Stomach (tissue), 4 donors: Measurements from ENCODE around the gene BLOC1S4.

Experiments
- CTCF ChIP-seq, 7 experiments: fragments of 450-650 bp in 4 of 7; fragments of 200-600 bp in 3 of 7; sonication (generic) in 3 of 7; IDR thresholded peaks; one replicate each; pipeline ENCODE4 v1.5.1; 2016 to 2019; ENCODE audit warnings: antibody characterized with exemption in 7 of 7, control low read depth in 2 of 7, mild to moderate bottlenecking in 1 of 7
- EP300 ChIP-seq: sonication (generic); formaldehyde crosslinking; IDR thresholded peaks from one replicate; pipeline ENCODE4 v1.6.1; 2017; ENCODE audit warnings: antibody characterized with exemption
- POLR2A ChIP-seq, 4 donors: fragments of 450-650 bp; IDR thresholded peaks; one replicate each; pipeline ENCODE4 v1.6.1; 2016; ENCODE audit warnings: antibody characterized with exemption in 4 of 4, control low read depth in 2 of 4, mild to moderate bottlenecking in 1 of 4, moderate library complexity in 1 of 4
- POLR2AphosphoS5 ChIP-seq, 3 donors: sonication (generic); formaldehyde crosslinking; IDR thresholded peaks; one replicate each; pipeline ENCODE4 v1.6.1; 2016; ENCODE audit warnings: antibody characterized with exemption in 3 of 3

GRCh38 chr4:6728320-6729029 is 12.5 kb downstream of the BLOC1S4 start:
- no peak for TF ChIP-seq POLR2AphosphoS5 (IDR thresholded peaks at IDR 0.05)
- TF ChIP-seq CTCF (IDR thresholded peaks at IDR 0.05): no peak
- no peak for TF ChIP-seq POLR2A (IDR thresholded peaks at IDR 0.05)
- TF ChIP-seq EP300: no peak
